Transverse colon (tissue), 4 donors: ENCODE data around the gene IFNL3. TPM values are rescaled to one million over a fixed set of nuclear protein-coding genes. Genes with fewer than 3 reads are reported as not detected.

Source experiments
- DNase-seq: peaks from one replicate; pipeline ENCODE4 v3.0.0-alpha.2; 2019
- H3K27ac ChIP-seq, 4 donors: fragments of 200-600 bp; sonication (generic); 2 replicates each; pipeline ENCODE4 v1.5.1; 2016 to 2018; ENCODE audit warnings: inconsistent platforms in 4 of 4
- H3K27me3 ChIP-seq: fragments of 200-600 bp; sonication (generic); 2 replicates; pipeline ENCODE4 v1.5.1; 2017; ENCODE audit warnings: inconsistent platforms
- H3K36me3 ChIP-seq, 4 donors: fragments of 200-600 bp; sonication (generic); 2 replicates each; pipeline ENCODE4 v1.5.1; 2017 to 2019; ENCODE audit warnings: inconsistent platforms in 4 of 4
- H3K4me1 ChIP-seq, 4 donors: fragments of 200-600 bp; sonication (generic); 2 replicates each; pipeline ENCODE4 v1.5.1; 2017 to 2020; ENCODE audit warnings: inconsistent platforms in 4 of 4
- H3K4me3 ChIP-seq, 4 donors: fragments of 200-600 bp; sonication (generic); 1 replicate in 1 of 4; 2 replicates in 3 of 4; pipeline versions ENCODE4 v1.5.1 to v1.6.1; 2017 to 2019; ENCODE audit warnings: inconsistent platforms in 4 of 4
- H3K9me3 ChIP-seq, 2 donors: fragments of 200-600 bp; sonication (generic); 2 replicates each; pipeline ENCODE4 v1.5.1; 2017 to 2019; ENCODE audit warnings: inconsistent platforms in 2 of 2
- EP300 ChIP-seq: sonication (generic); formaldehyde crosslinking; IDR thresholded peaks from one replicate; pipeline ENCODE4 v1.6.1; 2017; ENCODE audit warnings: antibody characterized with exemption, low read depth
- POLR2A ChIP-seq: fragments of 450-650 bp; IDR thresholded peaks from one replicate; pipeline ENCODE4 v1.6.1; 2016; ENCODE audit warnings: antibody characterized with exemption, mild to moderate bottlenecking, moderate library complexity
- POLR2AphosphoS5 ChIP-seq, 3 donors: sonication (generic); formaldehyde crosslinking; IDR thresholded peaks; one replicate each; pipeline ENCODE4 v1.6.1; 2016; ENCODE audit warnings: antibody characterized with exemption in 3 of 3
- WGBS, 2 donors: methylation state at CpG; one replicate each; pipeline ENCODE4 v1.1.5; 2018; ENCODE audit warnings: low coverage in 1 of 2; 5-methylcytosine and 5-hydroxymethylcytosine counted together
- in situ Hi-C, 4 donors: fragments of 200-750 bp; cut with MboI; loops; one replicate each; pipeline versions ENCODE4 v1.15.0 to v1.15.1; 2017; ENCODE audit warnings: low sequenced_read_pairs in 3 of 4, low pct_ligation_motif_present in 1 of 4, low pct_unique_long_range_greater_than_20kb in 1 of 4
- intact Hi-C: fragments of 100-400 bp; cut with DNase I; formaldehyde crosslinking; loops from one replicate; pipeline ENCODE4 v1.15.1; 2023; ENCODE audit warnings: low total_unique reads
- total RNA-seq, 4 donors: library from RNA; depleted of rRNA; stranded (reverse); fragments of >200 nt; gene quantifications; one replicate each; pipeline ENCODE4 v1.1.0, GENCODE V29; 2016
- TF ChIP-seq, protein P1 (sequence below), 5 experiments: fragments of 200-600 bp in 3 of 5; fragments of 450-650 bp in 2 of 5; sonication (generic) in 3 of 5; IDR thresholded peaks; 1 replicate in 2 of 5; 2 replicates in 3 of 5; pipeline ENCODE4 v1.5.1; 2016 to 2017; ENCODE audit warnings: antibody characterized with exemption in 5 of 5, inconsistent platforms in 3 of 5, mild to moderate bottlenecking in 2 of 5, moderate library complexity in 1 of 5

IFNL3 gene
- total RNA-seq, 4 donors from 2014 or later: not detected

DNA sequence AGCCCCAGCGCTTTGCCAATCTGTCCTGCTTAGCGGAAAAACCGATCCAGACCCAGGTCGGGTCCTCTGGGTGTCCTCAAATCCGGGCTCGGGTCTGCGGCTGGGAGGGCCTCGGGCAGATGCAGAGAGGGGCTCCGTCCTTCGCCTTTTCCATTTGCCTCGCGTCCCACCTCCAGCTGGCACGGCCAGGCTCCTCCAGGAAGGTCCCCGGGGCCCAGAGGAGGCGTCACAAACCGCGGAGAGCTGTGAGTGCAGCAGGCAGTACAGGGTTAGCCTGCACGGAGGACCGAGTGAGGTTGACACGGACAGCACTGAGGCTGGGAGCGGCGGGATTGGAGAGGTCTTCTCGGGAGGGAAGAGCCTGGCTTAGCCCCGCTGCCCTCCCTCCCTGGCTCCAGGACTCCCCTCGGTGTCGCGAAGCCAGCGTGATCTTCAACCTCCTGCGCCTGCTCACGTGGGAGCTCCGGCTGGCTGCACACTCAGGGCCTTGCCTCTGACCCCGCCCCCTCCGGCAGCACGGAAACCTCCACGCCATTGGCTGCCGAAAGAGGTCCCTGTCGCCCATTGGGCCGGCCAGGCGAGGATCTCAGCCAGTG lies 20.6 kb upstream of the IFNL3 start:
- TF ChIP-seq POLR2AphosphoS5 (IDR thresholded peaks at IDR 0.05) (no peak), POLR2A (no peak), EP300 (no peak)
- TF ChIP-seq, protein P1, sequence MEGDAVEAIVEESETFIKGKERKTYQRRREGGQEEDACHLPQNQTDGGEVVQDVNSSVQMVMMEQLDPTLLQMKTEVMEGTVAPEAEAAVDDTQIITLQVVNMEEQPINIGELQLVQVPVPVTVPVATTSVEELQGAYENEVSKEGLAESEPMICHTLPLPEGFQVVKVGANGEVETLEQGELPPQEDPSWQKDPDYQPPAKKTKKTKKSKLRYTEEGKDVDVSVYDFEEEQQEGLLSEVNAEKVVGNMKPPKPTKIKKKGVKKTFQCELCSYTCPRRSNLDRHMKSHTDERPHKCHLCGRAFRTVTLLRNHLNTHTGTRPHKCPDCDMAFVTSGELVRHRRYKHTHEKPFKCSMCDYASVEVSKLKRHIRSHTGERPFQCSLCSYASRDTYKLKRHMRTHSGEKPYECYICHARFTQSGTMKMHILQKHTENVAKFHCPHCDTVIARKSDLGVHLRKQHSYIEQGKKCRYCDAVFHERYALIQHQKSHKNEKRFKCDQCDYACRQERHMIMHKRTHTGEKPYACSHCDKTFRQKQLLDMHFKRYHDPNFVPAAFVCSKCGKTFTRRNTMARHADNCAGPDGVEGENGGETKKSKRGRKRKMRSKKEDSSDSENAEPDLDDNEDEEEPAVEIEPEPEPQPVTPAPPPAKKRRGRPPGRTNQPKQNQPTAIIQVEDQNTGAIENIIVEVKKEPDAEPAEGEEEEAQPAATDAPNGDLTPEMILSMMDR (IDR thresholded peaks at IDR 0.05): no peak
- Histone ChIP-seq H3K27ac (no peak overlapping the region), H3K4me3 (no peak overlapping the region), H3K27me3 (peaks cover 60% of the 10 kb centered on the region), H3K36me3 (no peaks in the 10 kb centered on the region), H3K9me3 (no peaks in the 10 kb centered on the region), H3K4me1 (peaks cover 0 to 3% (median 0%) of the 10 kb centered on the region in 4 donors)
- DNase-seq: no peak
- WGBS, 2 donors: 53% methylated on average over 31 of the region's 39 CpGs; no CpG with 5 or more reads in 1 of the 2 donors
- in situ Hi-C loops: no loop called here
- intact Hi-C loops: no loop called here

DNA sequence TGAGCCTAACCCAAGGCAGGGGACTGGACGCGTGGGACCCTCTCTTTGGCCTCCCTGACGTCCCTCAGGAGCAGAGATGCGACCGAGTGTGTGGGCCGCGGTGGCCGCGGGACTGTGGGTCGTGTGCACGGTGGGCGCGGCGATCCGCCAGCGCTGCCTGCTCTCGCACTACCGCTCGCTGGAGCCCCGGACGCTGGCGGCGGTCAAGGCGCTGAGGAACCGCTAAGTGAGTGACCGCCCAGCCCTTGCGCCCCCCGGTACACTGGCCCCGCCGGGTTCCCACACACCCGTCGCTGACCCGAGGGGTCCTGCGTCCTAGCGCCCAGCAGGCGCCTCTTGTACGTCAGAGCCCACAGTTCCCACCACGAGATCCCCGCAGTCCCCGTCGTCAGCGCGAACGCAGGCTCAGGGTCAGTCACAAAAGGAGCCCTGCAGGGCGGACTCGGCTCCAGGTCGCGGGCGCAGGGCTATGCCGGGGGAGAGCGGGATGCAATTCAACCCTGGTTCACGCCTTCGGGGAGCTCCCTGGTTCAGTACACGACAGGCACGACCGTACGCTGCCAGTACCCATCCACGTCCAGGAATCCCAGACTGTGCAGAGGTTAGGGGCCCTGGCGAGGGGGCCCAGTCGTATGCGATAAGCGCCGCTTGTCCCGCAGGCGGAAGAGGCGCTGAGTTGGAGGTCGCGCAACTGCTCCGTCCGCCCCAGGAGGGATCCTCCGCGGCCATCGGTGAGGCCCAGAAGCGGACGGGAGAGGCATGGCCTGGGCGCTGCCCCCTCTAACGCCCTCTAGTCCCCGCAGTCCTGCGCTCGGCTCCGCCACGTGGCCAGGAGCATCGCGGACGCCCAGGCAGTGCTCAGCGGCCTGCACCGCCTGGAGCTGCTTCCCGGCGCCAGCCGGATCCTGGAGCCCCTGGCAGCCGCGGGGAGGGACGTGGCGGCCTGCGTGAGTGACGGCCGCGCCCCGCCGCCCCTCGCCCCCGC lies 19.8 kb upstream of the IFNL3 start:
- TF ChIP-seq POLR2AphosphoS5 (IDR thresholded peaks at IDR 0.05): no peak
- no peak for TF ChIP-seq POLR2A
- Histone ChIP-seq H3K36me3 (no peaks in the 10 kb centered on the region), H3K4me3 (peak overlapping the region in 1 of 4 donors; percentile 6), H3K4me1 (peaks cover 0 to 3% (median 0%) of the 10 kb centered on the region in 4 donors), H3K27ac (no peak overlapping the region), H3K27me3 (peaks cover 69% of the 10 kb centered on the region), H3K9me3 (no peaks in the 10 kb centered on the region)
- intact Hi-C loops: no loop called here
- WGBS, 2 donors: 11% methylated on average over 52 of the region's 102 CpGs; no CpG with 5 or more reads in 1 of the 2 donors
- no peak for DNase-seq
- in situ Hi-C loops: no loop called here

DNA sequence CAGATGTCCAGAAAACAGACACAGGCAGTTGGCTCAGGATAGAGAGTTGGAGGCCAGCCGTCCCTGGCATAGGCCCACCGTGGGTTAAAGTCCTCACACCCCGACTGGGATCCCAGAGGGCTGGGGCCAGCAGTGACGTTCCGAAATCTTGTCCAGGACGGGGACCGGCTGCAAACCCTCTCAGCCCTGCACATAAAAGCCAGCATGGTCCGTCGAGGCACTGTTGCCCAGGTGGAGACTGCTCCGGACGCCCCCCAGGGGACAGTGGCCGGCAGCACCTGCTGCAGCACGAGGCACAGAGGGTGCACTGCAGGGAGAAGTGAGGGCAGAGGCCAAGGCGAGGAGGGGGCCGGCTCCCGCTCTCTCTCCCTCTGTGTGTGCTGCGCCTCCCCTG lies 19.1 kb upstream of the IFNL3 start:
- no peak overlapping the region for H3K4me3 ChIP-seq
- H3K27me3 ChIP-seq: peaks cover 71% of the 10 kb centered on the region
- H3K9me3 ChIP-seq: no peaks in the 10 kb centered on the region
- no peak for DNase-seq
- in situ Hi-C loops: no loop called here
- no peak for TF ChIP-seq POLR2AphosphoS5 (IDR thresholded peaks at IDR 0.05)
- intact Hi-C loops: no loop called here
- 15% methylated on average over 15 of the region's 17 CpGs; no CpG with 5 or more reads in 1 of the 2 donors for WGBS, 2 donors
- no peak overlapping the region for H3K27ac ChIP-seq
- H3K4me1 ChIP-seq: peaks cover 0 to 3% (median 0%) of the 10 kb centered on the region in 4 donors
- no peaks in the 10 kb centered on the region for H3K36me3 ChIP-seq

DNA sequence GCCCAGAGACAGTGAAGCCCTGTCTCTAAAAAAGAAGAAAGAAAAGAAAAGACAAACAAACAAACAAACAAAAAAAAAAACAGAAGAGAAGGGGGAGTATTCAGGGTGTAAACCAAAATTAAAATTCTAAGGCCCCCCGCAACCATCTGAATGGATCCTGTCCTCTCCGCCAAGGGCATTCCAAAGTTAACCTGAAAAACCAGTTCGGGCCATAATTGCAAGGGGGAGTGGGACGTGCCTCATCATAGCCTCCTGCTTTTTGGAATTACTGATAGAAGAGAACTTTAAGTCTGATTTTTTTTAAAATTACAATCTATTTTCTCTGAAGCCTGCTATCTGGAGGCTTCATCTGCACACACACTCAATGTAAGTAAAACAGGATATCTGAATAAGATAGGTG lies 17.7 kb upstream of the IFNL3 start:
- intact Hi-C loops (no loop called here), in situ Hi-C loops (no loop called here)
- H3K27me3 ChIP-seq: peaks cover 71% of the 10 kb centered on the region

DNA sequence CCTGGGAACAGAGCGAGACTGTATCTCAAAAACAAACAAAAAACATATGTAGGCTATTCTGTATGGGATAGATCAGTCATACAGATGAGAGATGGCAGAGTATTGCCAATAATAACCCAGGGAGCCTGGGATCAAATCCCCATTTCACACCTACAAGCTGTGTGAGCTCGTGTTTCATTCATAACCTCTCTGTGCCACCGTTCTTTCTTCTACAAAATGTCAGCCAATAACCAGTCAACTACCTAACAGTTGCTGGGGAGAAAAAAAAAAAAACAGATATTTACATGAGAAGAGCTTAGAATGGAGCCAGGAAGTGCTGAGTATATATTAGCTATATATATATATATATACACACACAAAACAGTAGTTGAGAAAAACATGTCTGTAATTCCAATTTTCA lies 16.9 kb upstream of the IFNL3 start:
- no peak for DNase-seq
- no peaks in the 10 kb centered on the region for H3K9me3 ChIP-seq
- TF ChIP-seq EP300: no peak
- H3K4me3 ChIP-seq: no peak overlapping the region
- in situ Hi-C loops: no loop called here
- H3K27me3 ChIP-seq: peaks cover 66% of the 10 kb centered on the region
- no peaks in the 10 kb centered on the region for H3K36me3 ChIP-seq
- intact Hi-C loops: no loop called here
- H3K27ac ChIP-seq: no peak overlapping the region
- 45 to 81% methylated on average over 3 of the region's 3 CpGs for WGBS, 2 donors
- H3K4me1 ChIP-seq: peaks cover 0 to 3% (median 0%) of the 10 kb centered on the region in 4 donors

More for the DNA sequence above, 17.7 kb upstream of the IFNL3 start:
- no peaks in the 10 kb centered on the region for H3K36me3 ChIP-seq
- no peak for TF ChIP-seq POLR2AphosphoS5 (IDR thresholded peaks at IDR 0.05)
- WGBS, 2 donors: 60 to 72% methylated on average over 1 to 4 of the region's 4 CpGs
- H3K4me1 ChIP-seq: peaks cover 0 to 3% (median 0%) of the 10 kb centered on the region in 4 donors
- no peak overlapping the region for H3K4me3 ChIP-seq
- no peak overlapping the region for H3K27ac ChIP-seq
- DNase-seq: no peak
- no peaks in the 10 kb centered on the region for H3K9me3 ChIP-seq

DNA sequence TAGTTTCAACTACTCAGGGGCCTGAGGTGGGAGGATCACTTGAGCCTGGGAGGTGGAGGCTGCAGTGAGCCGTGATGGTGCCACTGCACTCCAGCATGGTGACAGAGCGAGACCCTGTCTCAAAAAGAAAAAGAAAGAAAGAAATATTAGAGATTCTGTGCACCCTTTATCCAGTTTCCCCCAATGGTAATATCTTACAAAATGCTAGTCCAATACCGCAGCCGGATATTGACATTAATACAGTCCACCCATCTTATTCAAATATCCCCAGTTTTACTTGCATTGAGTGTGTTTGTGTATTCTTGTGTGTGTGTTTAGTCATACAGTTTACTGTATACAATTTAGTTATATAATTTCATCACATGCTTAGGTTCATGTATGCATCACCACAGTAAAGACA lies 12.4 kb upstream of the IFNL3 start:
- H3K9me3 ChIP-seq: no peaks in the 10 kb centered on the region
- in situ Hi-C loops: no loop called here

More for the DNA sequence above, 12.4 kb upstream of the IFNL3 start:
- no peak overlapping the region for H3K4me3 ChIP-seq
- 94 to 100% methylated on average over 3 to 4 of the region's 4 CpGs for WGBS, 2 donors
- peaks cover 43% of the 10 kb centered on the region for H3K27me3 ChIP-seq
- H3K27ac ChIP-seq: no peak overlapping the region
- H3K4me1 ChIP-seq: peaks cover 0 to 3% (median 0%) of the 10 kb centered on the region in 4 donors
- no peak for DNase-seq
- TF ChIP-seq POLR2A (no peak), POLR2AphosphoS5 (IDR thresholded peaks at IDR 0.05) (no peak), EP300 (no peak)
- TF ChIP-seq, protein P1 (IDR thresholded peaks at IDR 0.05): no peak
- no peaks in the 10 kb centered on the region for H3K36me3 ChIP-seq
- intact Hi-C loops: no loop called here
